BJ (cell line): ENCODE data around the gene PRADC1. TPM values are rescaled to one million over a fixed set of nuclear protein-coding genes. Genes with fewer than 3 reads are reported as not detected.

Experiments
- CTCF ChIA-PET: fragments of 350-600 bp; formaldehyde crosslinking; extraction: SDS; loops from one replicate; lab custom pipeline; 2021; ENCODE audit warnings: antibody characterized with exemption, inconsistent platforms; lab: Yijun Ruan, JAX
- POLR2A ChIA-PET: fragments of 300-600 bp; sonication (Branson Sonifier 250); formaldehyde crosslinking; extraction: SDS; loops from one replicate; lab custom pipeline; 2021; ENCODE audit warnings: antibody characterized with exemption; lab: Charles Lee
- DNase-seq: peaks from one replicate; pipeline ENCODE4 v3.0.0-alpha.2; 2011; ENCODE audit warnings: low read depth
- H3K27me3 ChIP-seq: 2 replicates; pipeline ENCODE4 v1.6.0; 2011; ENCODE audit warnings: low read length; ENCODE audit not compliant: control insufficient read depth, insufficient read depth
- H3K36me3 ChIP-seq: 2 replicates; pipeline ENCODE4 v1.5.1; 2011; ENCODE audit warnings: low read length; ENCODE audit not compliant: control insufficient read depth, insufficient read depth
- H3K4me3 ChIP-seq: 2 replicates; pipeline ENCODE4 v1.5.1; 2011; ENCODE audit warnings: low read depth, mild to moderate bottlenecking, control low read depth, low read length
- polyA minus RNA-seq: library from RNA; depleted of rRNA, polyadenylated mRNA; stranded (reverse); fragments of >200 nt; gene quantifications from 2 replicates; pipeline ENCODE4 v1.2.3, GENCODE V29; 2011; rRNA and poly(A)+ RNA removed
- polyA plus RNA-seq: library from polyadenylated mRNA; depleted of rRNA; stranded (reverse); fragments of >200 nt; gene quantifications from 2 replicates; pipeline ENCODE4 v1.2.3, GENCODE V29; 2011; rRNA removed
- TF ChIP-seq, protein P1 (sequence below): IDR thresholded peaks from 2 replicates; pipeline ENCODE4 v1.5.1; 2011; ENCODE audit warnings: low read depth, mild to moderate bottlenecking, control low read depth, inconsistent platforms, low read length, moderate library complexity; ENCODE audit not compliant: insufficient read depth

PRADC1 gene
- polyA plus RNA-seq (19.4 and 19.7 TPM in 2 replicates), polyA minus RNA-seq (13.6 and 16.9 TPM in 2 replicates)

DNA sequence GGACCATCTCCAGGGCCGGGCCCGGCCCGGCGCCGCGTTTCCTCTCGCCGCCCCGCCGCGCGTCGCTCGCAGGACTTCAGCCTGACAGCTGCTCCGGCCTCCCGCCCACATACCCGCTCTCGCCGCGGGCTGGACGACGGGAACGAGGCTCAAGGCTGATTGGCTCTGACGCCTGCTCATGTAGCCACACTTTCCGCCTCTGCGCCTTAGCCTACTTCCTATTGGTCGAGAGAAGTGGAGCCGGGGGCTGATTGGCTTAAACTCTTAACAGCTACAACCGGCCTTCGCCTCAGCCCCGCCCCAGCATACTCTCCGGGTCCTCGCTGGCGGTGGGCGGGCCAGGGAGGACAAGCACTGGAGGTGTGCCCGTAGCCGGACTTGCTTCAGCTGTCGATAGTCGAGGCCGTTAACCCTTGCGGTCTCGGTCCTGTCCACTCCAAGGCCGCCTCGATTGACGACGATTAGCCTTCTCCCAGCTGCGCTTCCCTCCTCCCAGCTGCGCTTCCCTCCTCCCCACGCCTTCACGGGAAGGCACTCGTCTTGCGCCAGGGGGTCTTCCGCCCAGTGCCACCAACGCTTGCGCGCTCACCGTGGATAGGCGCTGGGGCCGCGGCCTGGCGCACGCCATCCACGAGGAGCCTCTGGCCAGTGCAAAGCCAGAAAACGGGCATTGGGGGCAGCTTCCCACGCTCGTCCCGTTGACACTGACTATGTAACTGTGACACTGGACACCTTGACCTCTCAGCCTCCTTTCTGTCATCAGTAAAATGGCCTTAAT is at the start of gene PRADC1:
Gene PRADC1, minus strand, starts transcription at position 86 of the 778 bp plus-strand sequence. Its CDS starts 79 bp downstream, at position 7.
- TF ChIP-seq, protein P1, sequence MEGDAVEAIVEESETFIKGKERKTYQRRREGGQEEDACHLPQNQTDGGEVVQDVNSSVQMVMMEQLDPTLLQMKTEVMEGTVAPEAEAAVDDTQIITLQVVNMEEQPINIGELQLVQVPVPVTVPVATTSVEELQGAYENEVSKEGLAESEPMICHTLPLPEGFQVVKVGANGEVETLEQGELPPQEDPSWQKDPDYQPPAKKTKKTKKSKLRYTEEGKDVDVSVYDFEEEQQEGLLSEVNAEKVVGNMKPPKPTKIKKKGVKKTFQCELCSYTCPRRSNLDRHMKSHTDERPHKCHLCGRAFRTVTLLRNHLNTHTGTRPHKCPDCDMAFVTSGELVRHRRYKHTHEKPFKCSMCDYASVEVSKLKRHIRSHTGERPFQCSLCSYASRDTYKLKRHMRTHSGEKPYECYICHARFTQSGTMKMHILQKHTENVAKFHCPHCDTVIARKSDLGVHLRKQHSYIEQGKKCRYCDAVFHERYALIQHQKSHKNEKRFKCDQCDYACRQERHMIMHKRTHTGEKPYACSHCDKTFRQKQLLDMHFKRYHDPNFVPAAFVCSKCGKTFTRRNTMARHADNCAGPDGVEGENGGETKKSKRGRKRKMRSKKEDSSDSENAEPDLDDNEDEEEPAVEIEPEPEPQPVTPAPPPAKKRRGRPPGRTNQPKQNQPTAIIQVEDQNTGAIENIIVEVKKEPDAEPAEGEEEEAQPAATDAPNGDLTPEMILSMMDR: no peak
- Histone ChIP-seq H3K36me3 (0 out of 2 replicates have a peak, but pooled peaks cover 1% of the 10 kb centered on the region), H3K4me3 (peak within 1 kb of the TSS; percentile 91), H3K27me3 (no peaks in the 10 kb centered on the region)
- CTCF ChIA-PET: interaction anchor here (0.6 to 3.2 kb wide), 7 partner anchors 11 to 831 kb away, joined by 3 to 13 read pairs (median 3); no protein-coding TSS in a partner anchor
- POLR2A ChIA-PET: interaction anchor here (0.7 to 1.0 kb wide), 3 partner anchors 8 to 418 kb away, joined by 4 read pairs; no protein-coding TSS in a partner anchor
- peak; percentile 99 for DNase-seq

DNA sequence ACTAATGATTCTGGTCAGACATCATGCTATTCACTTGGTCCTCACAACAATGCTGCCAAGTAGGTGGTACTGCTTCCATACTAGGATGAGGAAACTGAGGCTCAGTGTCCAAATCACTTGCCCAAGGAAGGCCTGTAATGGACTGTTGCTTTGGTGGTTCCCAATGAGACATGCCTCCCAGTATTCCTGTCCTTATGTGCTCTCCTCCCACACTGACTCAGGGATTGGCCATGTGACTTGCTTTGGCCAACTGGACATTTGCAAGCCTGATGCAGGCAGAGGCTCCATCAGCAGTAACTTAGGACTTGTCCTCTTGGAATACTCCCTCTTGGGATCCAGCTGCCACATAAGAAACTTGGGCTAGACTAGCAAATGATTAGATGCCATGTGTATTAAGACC is 48.2 kb upstream of the PRADC1 start:
- ChIA-PET CTCF (interaction anchor here (1.3 to 3.9 kb wide), 2 partner anchors 8 to 9 kb away, joined by 3 to 14 read pairs; no protein-coding TSS in a partner anchor), POLR2A (no interaction called here)
- peaks cover 7% of the 10 kb centered on the region for H3K27me3 ChIP-seq

DNA sequence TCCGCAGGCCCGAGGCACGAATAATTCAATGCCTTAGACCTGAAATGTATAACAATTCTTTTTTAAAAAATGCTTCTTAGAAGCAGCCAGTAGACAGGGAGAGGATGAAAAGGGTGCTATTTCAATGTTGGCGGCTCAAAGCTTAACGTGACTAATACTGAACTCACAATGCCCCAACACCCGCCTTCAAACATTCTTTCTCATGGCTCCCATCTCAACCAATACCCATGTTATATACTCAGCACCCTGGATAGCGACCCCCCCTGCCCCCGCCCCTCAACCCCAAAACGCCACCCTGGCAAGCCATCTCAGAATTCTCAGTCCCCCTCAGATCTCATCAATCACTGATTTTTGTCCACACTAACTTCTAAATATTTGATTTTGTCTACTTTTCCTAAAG is 46.8 kb upstream of the PRADC1 start:
- Histone ChIP-seq H3K27me3 (peaks cover 1% of the 10 kb centered on the region), H3K36me3 (no peaks in the 10 kb centered on the region), H3K4me3 (no peak overlapping the region)
- no peak for DNase-seq
- TF ChIP-seq, protein P1: no peak
- CTCF ChIA-PET: interaction anchor here (3.9 kb wide), 1 partner anchor 10 kb away, joined by 14 read pairs; no protein-coding TSS in a partner anchor
- POLR2A ChIA-PET: no interaction called here

More for the DNA sequence above, 48.2 kb upstream of the PRADC1 start:
- TF ChIP-seq, protein P1: no peak
- no peak for DNase-seq
- H3K36me3 ChIP-seq: no peaks in the 10 kb centered on the region
- H3K4me3 ChIP-seq: no peak overlapping the region

DNA sequence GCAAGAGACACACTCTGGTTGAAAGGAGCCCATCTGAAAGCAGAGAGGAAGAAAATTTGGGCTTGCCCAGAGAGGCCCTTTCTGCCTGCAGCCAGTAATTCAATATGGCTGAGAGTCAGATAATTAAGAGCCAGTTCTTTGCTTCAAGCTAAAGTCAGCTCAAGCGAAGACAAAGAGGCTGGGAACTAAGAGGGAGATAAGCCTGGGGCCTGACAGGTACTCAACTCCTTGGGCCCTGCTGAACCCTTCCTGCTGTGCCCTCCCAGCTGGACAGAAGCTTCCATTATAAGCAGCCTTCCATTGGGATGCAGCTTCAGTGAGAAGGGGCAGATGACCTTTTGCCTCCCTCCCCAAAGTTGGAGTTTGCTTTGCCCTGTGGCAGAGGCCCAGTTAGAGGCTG is 39.2 kb upstream of the PRADC1 start:
- Histone ChIP-seq H3K27me3 (peaks cover 19% of the 10 kb centered on the region), H3K36me3 (peaks cover 2% of the 10 kb centered on the region; the same call in 1 of the 2 replicates), H3K4me3 (no peak overlapping the region)
- no peak for DNase-seq
- TF ChIP-seq, protein P1: no peak
- CTCF ChIA-PET: interaction anchor here (0.6 to 1.5 kb wide), 4 partner anchors 9 to 155 kb away, joined by 3 to 4 read pairs (median 3); no protein-coding TSS in a partner anchor
- POLR2A ChIA-PET: no interaction called here
